Panc1 (cell line): ENCODE data around the gene TRIB2.

ENCODE experiments used
- POLR2AphosphoS5 ChIP-seq: IDR thresholded peaks from 2 replicates; pipeline ENCODE4 v1.6.1; 2012; ENCODE audit warnings: mild to moderate bottlenecking, low read depth, low read length, moderate library complexity
- SIN3A ChIP-seq: IDR thresholded peaks from 2 replicates; pipeline ENCODE4 v1.6.1; 2012; ENCODE audit warnings: low read depth, mild to moderate bottlenecking, low read length, moderate library complexity, borderline replicate concordance; ENCODE audit not compliant: insufficient read depth
- TF ChIP-seq, protein P1 (sequence below): fragments of 450-650 bp; IDR thresholded peaks from 2 replicates; pipeline ENCODE4 v1.5.1; 2017; ENCODE audit warnings: mild to moderate bottlenecking
- TF ChIP-seq, protein P2 (sequence below), 2 experiments: IDR thresholded peaks; 2 replicates each; pipeline ENCODE4 v1.6.1; 2011 to 2012; ENCODE audit warnings: low read depth in 2 of 2, control low read depth in 1 of 2, low read length in 1 of 2, mild to moderate bottlenecking in 1 of 2, moderate library complexity in 1 of 2; ENCODE audit not compliant: insufficient read depth in 1 of 2

DNA sequence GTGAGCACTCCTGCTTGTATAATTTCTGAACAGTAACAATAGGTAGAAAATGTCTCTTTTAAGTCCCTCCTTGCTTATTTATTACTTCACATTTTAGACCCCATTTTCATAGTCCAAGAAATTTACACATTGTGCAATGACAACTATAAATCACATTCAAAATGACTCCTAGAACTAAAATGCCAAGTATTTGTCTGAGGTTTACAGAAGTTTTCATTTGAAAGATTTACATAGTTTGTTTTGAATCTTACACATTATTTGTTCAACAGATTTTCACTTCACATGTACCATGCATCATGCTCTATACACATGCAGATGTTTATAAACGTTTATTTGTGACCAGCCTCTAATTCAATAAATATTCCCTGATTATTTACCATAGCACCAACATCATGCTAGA lies 15.7 kb upstream of the TRIB2 start:
- TF ChIP-seq POLR2AphosphoS5 (no peak), SIN3A (no peak)
- TF ChIP-seq, protein P1, sequence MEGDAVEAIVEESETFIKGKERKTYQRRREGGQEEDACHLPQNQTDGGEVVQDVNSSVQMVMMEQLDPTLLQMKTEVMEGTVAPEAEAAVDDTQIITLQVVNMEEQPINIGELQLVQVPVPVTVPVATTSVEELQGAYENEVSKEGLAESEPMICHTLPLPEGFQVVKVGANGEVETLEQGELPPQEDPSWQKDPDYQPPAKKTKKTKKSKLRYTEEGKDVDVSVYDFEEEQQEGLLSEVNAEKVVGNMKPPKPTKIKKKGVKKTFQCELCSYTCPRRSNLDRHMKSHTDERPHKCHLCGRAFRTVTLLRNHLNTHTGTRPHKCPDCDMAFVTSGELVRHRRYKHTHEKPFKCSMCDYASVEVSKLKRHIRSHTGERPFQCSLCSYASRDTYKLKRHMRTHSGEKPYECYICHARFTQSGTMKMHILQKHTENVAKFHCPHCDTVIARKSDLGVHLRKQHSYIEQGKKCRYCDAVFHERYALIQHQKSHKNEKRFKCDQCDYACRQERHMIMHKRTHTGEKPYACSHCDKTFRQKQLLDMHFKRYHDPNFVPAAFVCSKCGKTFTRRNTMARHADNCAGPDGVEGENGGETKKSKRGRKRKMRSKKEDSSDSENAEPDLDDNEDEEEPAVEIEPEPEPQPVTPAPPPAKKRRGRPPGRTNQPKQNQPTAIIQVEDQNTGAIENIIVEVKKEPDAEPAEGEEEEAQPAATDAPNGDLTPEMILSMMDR = no peak
- TF ChIP-seq, protein P2, sequence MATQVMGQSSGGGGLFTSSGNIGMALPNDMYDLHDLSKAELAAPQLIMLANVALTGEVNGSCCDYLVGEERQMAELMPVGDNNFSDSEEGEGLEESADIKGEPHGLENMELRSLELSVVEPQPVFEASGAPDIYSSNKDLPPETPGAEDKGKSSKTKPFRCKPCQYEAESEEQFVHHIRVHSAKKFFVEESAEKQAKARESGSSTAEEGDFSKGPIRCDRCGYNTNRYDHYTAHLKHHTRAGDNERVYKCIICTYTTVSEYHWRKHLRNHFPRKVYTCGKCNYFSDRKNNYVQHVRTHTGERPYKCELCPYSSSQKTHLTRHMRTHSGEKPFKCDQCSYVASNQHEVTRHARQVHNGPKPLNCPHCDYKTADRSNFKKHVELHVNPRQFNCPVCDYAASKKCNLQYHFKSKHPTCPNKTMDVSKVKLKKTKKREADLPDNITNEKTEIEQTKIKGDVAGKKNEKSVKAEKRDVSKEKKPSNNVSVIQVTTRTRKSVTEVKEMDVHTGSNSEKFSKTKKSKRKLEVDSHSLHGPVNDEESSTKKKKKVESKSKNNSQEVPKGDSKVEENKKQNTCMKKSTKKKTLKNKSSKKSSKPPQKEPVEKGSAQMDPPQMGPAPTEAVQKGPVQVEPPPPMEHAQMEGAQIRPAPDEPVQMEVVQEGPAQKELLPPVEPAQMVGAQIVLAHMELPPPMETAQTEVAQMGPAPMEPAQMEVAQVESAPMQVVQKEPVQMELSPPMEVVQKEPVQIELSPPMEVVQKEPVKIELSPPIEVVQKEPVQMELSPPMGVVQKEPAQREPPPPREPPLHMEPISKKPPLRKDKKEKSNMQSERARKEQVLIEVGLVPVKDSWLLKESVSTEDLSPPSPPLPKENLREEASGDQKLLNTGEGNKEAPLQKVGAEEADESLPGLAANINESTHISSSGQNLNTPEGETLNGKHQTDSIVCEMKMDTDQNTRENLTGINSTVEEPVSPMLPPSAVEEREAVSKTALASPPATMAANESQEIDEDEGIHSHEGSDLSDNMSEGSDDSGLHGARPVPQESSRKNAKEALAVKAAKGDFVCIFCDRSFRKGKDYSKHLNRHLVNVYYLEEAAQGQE (IDR thresholded peaks at IDR 0.05; ENCODE audit: insufficient read depth in 1 of 2, low read depth in 2 of 2, low read length in 1 of 2) = no peak
